Keratinocyte (primary cell): ENCODE results near the gene ADCY10.
"Not testable (repeated sequence)": the region's sequence is repeated elsewhere in the genome, so short reads cannot be mapped to it uniquely, and the experiment has no call there.

ENCODE experiments used
- CTCF ChIP-seq, 3 experiments: IDR thresholded peaks in 1 of 3; conservative IDR thresholded peaks in 1 of 3; optimal IDR thresholded peaks in 1 of 3; 2 replicates in 2 of 3; 3 replicates in 1 of 3; pipeline versions ENCODE3 to v1.5.1; 2011; ENCODE audit warnings: low read length in 3 of 3, mild to moderate bottlenecking in 3 of 3, moderate library complexity in 2 of 3, control low read depth in 1 of 3, inconsistent platforms in 1 of 3; ENCODE audit not compliant: insufficient read depth in 2 of 3; ENCODE audit errors: extremely low read depth in 1 of 3
- EZH2 ChIP-seq: IDR thresholded peaks from one replicate; pipeline ENCODE4 v1.6.1; 2012; ENCODE audit warnings: inconsistent platforms, mild to moderate bottlenecking, low read length, moderate library complexity

DNA sequence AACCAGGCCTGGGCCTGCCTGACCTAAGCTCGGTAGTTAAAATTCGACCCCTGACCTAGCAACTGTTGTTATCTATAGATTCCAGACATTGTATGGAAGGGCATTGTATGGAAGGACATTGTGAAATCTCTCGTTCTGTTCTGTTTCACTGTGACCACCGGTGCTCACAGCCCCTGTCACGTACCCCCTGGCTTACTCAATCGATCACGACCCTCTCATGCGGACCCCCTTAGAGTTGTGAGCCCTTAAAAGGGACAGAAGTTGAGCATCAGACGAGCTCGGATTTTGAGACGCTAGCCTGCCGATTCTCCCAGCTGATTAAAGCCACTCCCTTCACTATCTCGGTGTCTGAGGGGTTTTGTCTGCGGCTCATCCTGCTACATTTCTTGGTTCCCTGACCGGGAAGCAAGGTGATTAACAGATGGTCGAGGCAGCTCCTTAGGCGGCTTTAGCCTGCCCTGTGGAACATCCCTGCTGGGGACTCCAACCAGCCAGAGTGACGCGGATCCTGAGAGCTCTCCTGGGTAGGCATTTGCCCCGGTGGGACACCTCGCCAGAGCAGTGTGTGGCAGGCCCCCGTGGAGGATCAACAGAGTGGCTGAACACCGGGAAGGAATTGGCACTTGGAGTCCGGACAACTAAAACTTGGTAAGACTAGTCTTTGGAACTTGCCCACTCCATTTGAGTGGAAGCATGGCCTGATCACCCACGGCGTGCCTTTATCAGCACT lies 50.6 kb downstream of the ADCY10 start:
- not testable (repeated sequence) for TF ChIP-seq CTCF (optimal IDR thresholded peaks at IDR 0.05 in 1 of 3, IDR thresholded peaks at IDR 0.05 in 1 of 3, conservative IDR thresholded peaks at IDR 0.05 in 1 of 3; ENCODE audit: extremely low read depth in 1 of 3, insufficient read depth in 2 of 3, low read length in 3 of 3); EZH2
